GM12878 (cell line): ENCODE measurements around the gene XRCC6. TPM values are rescaled to one million over a fixed set of nuclear protein-coding genes. Genes with fewer than 3 reads are reported as not detected.

Experiments used
- ATAC-seq: fragments of 200-7000 bp; cut with Tn5 transposase; 3 replicates; pipeline ENCODE4 v1.9.1; 2020; ENCODE audit warnings: mild to moderate bottlenecking, moderate library complexity
- BruUV-seq: library from RNA; stranded (reverse); fragments of 400-500 nt; replicated peaks from 2 replicates; lab custom pipeline; 2021; lab: Mats Ljungman, UMichigan
- CTCF ChIA-PET: fragments of 300-600 bp; sonication (Branson Sonifier 250); formaldehyde crosslinking; extraction: SDS; loops from one replicate; lab custom pipeline; 2021; ENCODE audit warnings: inconsistent platforms; lab: Yijun Ruan, JAX
- POLR2A ChIA-PET: fragments of 350-600 bp; formaldehyde crosslinking; extraction: SDS; loops from one replicate; lab custom pipeline; 2021; ENCODE audit warnings: inconsistent platforms; lab: Charles Lee
- RAD21 ChIA-PET: fragments of 300-600 bp; sonication (Branson Sonifier 250); formaldehyde crosslinking; loops from one replicate; lab custom pipeline; 2023; ENCODE audit warnings: antibody characterized with exemption; ENCODE audit not compliant: unreplicated experiment; lab: Charles Lee
- SMC1A ChIA-PET: fragments of 300-600 bp; sonication (Branson Sonifier 250); formaldehyde crosslinking; loops from one replicate; lab custom pipeline; 2023; ENCODE audit not compliant: unreplicated experiment, uncharacterized antibody; lab: Charles Lee
- DNase-seq: peaks from one replicate; pipeline ENCODE4 v3.0.0-alpha.2; 2011; ENCODE audit warnings: low read depth, low spot score
- FAIRE-seq: peaks from 3 replicates; lab custom pipeline; 2011; peaks lifted over from hg19 to GRCh38; lab: Jason Lieb, UNC
- H2AFZ ChIP-seq: 2 replicates; pipeline ENCODE4 v1.6.0; 2011; ENCODE audit warnings: low read depth, low read length, control low read depth; ENCODE audit not compliant: control insufficient read depth
- H3K27ac ChIP-seq: 2 replicates; pipeline ENCODE4 v1.5.1; 2011; ENCODE audit warnings: control low read depth; ENCODE audit not compliant: control insufficient read depth, insufficient read depth
- H3K27me3 ChIP-seq, 2 experiments: replicated peaks in 1 of 2; 2 replicates each; pipeline versions ENCODE4 v1.6.0 to v1.6.1; 2011; ENCODE audit warnings: low read length in 1 of 2; ENCODE audit not compliant: control insufficient read depth in 2 of 2, insufficient read depth in 2 of 2
- H3K36me3 ChIP-seq, 2 experiments: 2 replicates each; pipeline ENCODE4 v1.5.1; 2011; ENCODE audit warnings: low read length in 1 of 2; ENCODE audit not compliant: control insufficient read depth in 2 of 2, insufficient read depth in 2 of 2
- H3K4me1 ChIP-seq: 2 replicates; pipeline ENCODE4 v1.6.1; 2011; ENCODE audit warnings: mild to moderate bottlenecking, low read length, moderate library complexity, mixed read lengths; ENCODE audit not compliant: control insufficient read depth, insufficient read depth
- H3K4me2 ChIP-seq: 2 replicates; pipeline ENCODE4 v1.6.0; 2011; ENCODE audit warnings: control low read depth; ENCODE audit not compliant: control insufficient read depth, insufficient read depth
- H3K4me3 ChIP-seq: fragments of 200-600 bp; sonication (generic); 2 replicates; pipeline ENCODE4 v1.5.1; 2016
- H3K79me2 ChIP-seq: 2 replicates; pipeline ENCODE4 v1.6.0; 2011; ENCODE audit warnings: low read length; ENCODE audit not compliant: control insufficient read depth, insufficient read depth
- H3K9ac ChIP-seq: 2 replicates; pipeline ENCODE4 v1.8.0; 2011; ENCODE audit warnings: low read length, control low read depth, mixed read lengths; ENCODE audit not compliant: control insufficient read depth, insufficient read depth
- H3K9me3 ChIP-seq: replicated peaks from 3 replicates; pipeline ENCODE4 v1.5.1; 2011; ENCODE audit warnings: mild to moderate bottlenecking, low read length; ENCODE audit not compliant: control insufficient read depth, insufficient read depth
- H4K20me1 ChIP-seq: 2 replicates; pipeline ENCODE4 v1.6.0; 2011; ENCODE audit not compliant: control insufficient read depth, insufficient read depth
- CEBPB ChIP-seq, 2 experiments: fragments of 150-350 bp in 1 of 2; IDR thresholded peaks; 2 replicates each; pipeline ENCODE4 v1.6.1; 2012 to 2014; ENCODE audit warnings: low read depth in 2 of 2, low read length in 2 of 2, borderline replicate concordance in 1 of 2, inconsistent platforms in 1 of 2
- EED ChIP-seq: sonication (generic); IDR thresholded peaks from 2 replicates; pipeline ENCODE4 v1.6.1; 2016; ENCODE audit warnings: antibody characterized with exemption, low read depth
- FOXK2 ChIP-seq: fragments of 450-650 bp; IDR thresholded peaks from 2 replicates; pipeline ENCODE4 v1.6.1; 2017; ENCODE audit warnings: mild to moderate bottlenecking, moderate library complexity
- HDGF ChIP-seq: fragments of 450-650 bp; IDR thresholded peaks from 2 replicates; pipeline ENCODE4 v1.6.1; 2016; ENCODE audit warnings: antibody characterized with exemption
- IKZF2 ChIP-seq, 2 experiments: fragments of 450-650 bp; IDR thresholded peaks; 2 replicates each; pipeline ENCODE4 v1.6.1; 2017; ENCODE audit warnings: mild to moderate bottlenecking in 2 of 2, moderate library complexity in 2 of 2
- POLR2A ChIP-seq: IDR thresholded peaks from 2 replicates; pipeline ENCODE4 v1.6.1; 2011; ENCODE audit warnings: low read depth, mild to moderate bottlenecking, low read length
- RCOR1 ChIP-seq: conservative IDR thresholded peaks from 2 replicates; pipeline ENCODE4 v1.6.1; 2012; ENCODE audit warnings: low read depth, low read length, improper control_type of control experiment
- SMAD5 ChIP-seq: IDR thresholded peaks from 2 replicates; pipeline ENCODE4 v1.6.1; 2016; ENCODE audit warnings: antibody characterized with exemption, low read depth
- SREBF1 ChIP-seq: IDR thresholded peaks from 2 replicates; pipeline ENCODE4 v1.6.1; 2012; ENCODE audit warnings: mild to moderate bottlenecking, low read length
- TARDBP ChIP-seq: IDR thresholded peaks from 2 replicates; pipeline ENCODE4 v1.6.1; 2016; ENCODE audit warnings: borderline replicate concordance
- WGBS: methylation state at CpG from one replicate; pipeline ENCODE4 v1.1.6; 2016; ENCODE audit warnings: low lambda C conversion rate; ENCODE audit not compliant: insufficient replicate concordance, insufficient coverage; ENCODE audit errors: missing lambda C conversion rate; 5-methylcytosine and 5-hydroxymethylcytosine counted together
- in situ Hi-C: fragments of 300-500 bp; cut with MboI; formaldehyde crosslinking; loops from 9 replicates; pipeline ENCODE4 v1.14.3; 2018; ENCODE audit warnings: mixed read lengths
- intact Hi-C: fragments of 100-400 bp; cut with micrococcal nuclease; formaldehyde crosslinking; loops from one replicate; pipeline ENCODE4 v1.14.2; 2022; ENCODE audit not compliant: unreplicated experiment
- polyA plus RNA-seq, 11 experiments: library from polyadenylated mRNA; depleted of rRNA in 4 of 11; unstranded in 6 of 11; stranded (reverse) in 5 of 11; fragments of >200 nt; fragmentation: Nextera tagmentation in 4 of 11; fragmentation: Illumina TruSeq in 1 of 11; extraction: Ambion mirVana in 4 of 11; extraction: Trizol in 1 of 11; gene quantifications; 1 replicate in 1 of 11; 2 replicates in 10 of 11; pipeline versions ENCODE4 v1.2.1 to v1.2.3, GENCODE V29; 2011 to 2016; ENCODE audit warnings: inconsistent platforms in 2 of 11, missing spikeins in 2 of 11, low read depth in 1 of 11
- total RNA-seq, 4 experiments: library from RNA; depleted of rRNA in 3 of 4; stranded (reverse); fragments of >200 nt in 3 of 4; fragmentation: Illumina TruSeq in 1 of 4; extraction: Trizol in 1 of 4; gene quantifications; 2 replicates each; pipeline versions ENCODE4 v1.2.1 to v1.2.3, GENCODE V29; 2013 to 2021
- TF ChIP-seq, protein P1 (sequence below): fragments of 450-650 bp; IDR thresholded peaks from 2 replicates; pipeline ENCODE4 v1.6.1; 2016; ENCODE audit warnings: mild to moderate bottlenecking, moderate library complexity, borderline replicate concordance
- TF ChIP-seq, protein P2 (sequence below): fragments of 450-650 bp; IDR thresholded peaks from 2 replicates; pipeline ENCODE4 v1.6.1; 2014; ENCODE audit warnings: mild to moderate bottlenecking
- TF ChIP-seq, protein P3 (sequence below): fragments of 450-650 bp; IDR thresholded peaks from 2 replicates; pipeline ENCODE4 v1.6.1; 2018; ENCODE audit warnings: borderline replicate concordance, mild to moderate bottlenecking; ENCODE audit not compliant: partially characterized antibody

Gene XRCC6
- total and polyA plus RNA-seq, 10 of the 15 experiments (the other 5 are each of a cell fraction or from before 2014, with no cell fraction given) = 186 to 718 (median 348) TPM

DNA sequence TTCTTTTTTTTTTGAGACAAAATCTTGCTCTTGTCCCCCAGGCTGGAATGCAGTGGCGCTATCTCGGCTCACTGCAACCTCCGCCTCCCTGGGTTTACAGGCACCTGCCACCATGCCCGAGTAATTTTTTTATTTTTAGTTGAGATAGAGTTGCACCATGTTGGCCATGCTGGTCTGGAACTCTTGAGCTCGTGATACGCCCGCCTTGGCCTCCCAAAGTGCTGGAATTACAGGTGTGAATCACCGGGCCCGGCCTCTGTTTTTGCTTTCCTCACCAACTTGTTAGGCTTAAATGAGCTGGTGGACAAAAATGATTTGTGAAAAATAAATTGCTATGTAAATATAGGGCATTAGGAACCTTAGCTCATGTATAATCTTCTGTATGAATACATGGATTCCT is 81.7 kb downstream of the XRCC6 start:
- ChIA-PET SMC1A (no interaction called here), CTCF (interaction anchor here (0.6 to 1.6 kb wide), 2 partner anchors 41 to 263 kb away, joined by 4 read pairs; no protein-coding TSS in a partner anchor), RAD21 (interaction anchor here (0.7 kb wide), 1 partner anchor 98 kb away, joined by 3 read pairs; the partner anchor contains the start of gene CCDC134), POLR2A (no interaction called here)
- no peaks in the 10 kb centered on the region for H3K36me3 ChIP-seq
- H4K20me1 ChIP-seq = no peaks in the 10 kb centered on the region
- no peaks in the 10 kb centered on the region for H3K27me3 ChIP-seq
- H3K27ac ChIP-seq = no peak overlapping the region
- no peak overlapping the region for H2AFZ ChIP-seq
- ATAC-seq (no peak), FAIRE-seq (no peak), DNase-seq (no peak)
- peaks cover 5% of the 10 kb centered on the region for H3K4me1 ChIP-seq
- H3K4me3 ChIP-seq = no peak overlapping the region
- in situ Hi-C loops = no loop called here
- no peaks in the 10 kb centered on the region for H3K79me2 ChIP-seq
- intact Hi-C loops = no loop called here
- no peak for TF ChIP-seq RCOR1
- no peak for TF ChIP-seq SMAD5
- TF ChIP-seq CEBPB (IDR thresholded peaks at IDR 0.05; ENCODE audit: borderline replicate concordance in 1 of 2, low read depth in 2 of 2, low read length in 2 of 2) = no peak
- TF ChIP-seq FOXK2 = no peak
- no peak for TF ChIP-seq HDGF
- TF ChIP-seq POLR2A = no peak
- TF ChIP-seq, protein P1, sequence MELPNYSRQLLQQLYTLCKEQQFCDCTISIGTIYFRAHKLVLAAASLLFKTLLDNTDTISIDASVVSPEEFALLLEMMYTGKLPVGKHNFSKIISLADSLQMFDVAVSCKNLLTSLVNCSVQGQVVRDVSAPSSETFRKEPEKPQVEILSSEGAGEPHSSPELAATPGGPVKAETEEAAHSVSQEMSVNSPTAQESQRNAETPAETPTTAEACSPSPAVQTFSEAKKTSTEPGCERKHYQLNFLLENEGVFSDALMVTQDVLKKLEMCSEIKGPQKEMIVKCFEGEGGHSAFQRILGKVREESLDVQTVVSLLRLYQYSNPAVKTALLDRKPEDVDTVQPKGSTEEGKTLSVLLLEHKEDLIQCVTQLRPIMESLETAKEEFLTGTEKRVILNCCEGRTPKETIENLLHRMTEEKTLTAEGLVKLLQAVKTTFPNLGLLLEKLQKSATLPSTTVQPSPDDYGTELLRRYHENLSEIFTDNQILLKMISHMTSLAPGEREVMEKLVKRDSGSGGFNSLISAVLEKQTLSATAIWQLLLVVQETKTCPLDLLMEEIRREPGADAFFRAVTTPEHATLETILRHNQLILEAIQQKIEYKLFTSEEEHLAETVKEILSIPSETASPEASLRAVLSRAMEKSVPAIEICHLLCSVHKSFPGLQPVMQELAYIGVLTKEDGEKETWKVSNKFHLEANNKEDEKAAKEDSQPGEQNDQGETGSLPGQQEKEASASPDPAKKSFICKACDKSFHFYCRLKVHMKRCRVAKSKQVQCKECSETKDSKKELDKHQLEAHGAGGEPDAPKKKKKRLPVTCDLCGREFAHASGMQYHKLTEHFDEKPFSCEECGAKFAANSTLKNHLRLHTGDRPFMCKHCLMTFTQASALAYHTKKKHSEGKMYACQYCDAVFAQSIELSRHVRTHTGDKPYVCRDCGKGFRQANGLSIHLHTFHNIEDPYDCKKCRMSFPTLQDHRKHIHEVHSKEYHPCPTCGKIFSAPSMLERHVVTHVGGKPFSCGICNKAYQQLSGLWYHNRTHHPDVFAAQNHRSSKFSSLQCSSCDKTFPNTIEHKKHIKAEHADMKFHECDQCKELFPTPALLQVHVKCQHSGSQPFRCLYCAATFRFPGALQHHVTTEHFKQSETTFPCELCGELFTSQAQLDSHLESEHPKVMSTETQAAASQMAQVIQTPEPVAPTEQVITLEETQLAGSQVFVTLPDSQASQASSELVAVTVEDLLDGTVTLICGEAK = no peak
- TF ChIP-seq TARDBP = no peak
- no peak for TF ChIP-seq EED
- TF ChIP-seq, protein P2, sequence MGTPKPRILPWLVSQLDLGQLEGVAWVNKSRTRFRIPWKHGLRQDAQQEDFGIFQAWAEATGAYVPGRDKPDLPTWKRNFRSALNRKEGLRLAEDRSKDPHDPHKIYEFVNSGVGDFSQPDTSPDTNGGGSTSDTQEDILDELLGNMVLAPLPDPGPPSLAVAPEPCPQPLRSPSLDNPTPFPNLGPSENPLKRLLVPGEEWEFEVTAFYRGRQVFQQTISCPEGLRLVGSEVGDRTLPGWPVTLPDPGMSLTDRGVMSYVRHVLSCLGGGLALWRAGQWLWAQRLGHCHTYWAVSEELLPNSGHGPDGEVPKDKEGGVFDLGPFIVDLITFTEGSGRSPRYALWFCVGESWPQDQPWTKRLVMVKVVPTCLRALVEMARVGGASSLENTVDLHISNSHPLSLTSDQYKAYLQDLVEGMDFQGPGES = no peak
- TF ChIP-seq, protein P3, sequence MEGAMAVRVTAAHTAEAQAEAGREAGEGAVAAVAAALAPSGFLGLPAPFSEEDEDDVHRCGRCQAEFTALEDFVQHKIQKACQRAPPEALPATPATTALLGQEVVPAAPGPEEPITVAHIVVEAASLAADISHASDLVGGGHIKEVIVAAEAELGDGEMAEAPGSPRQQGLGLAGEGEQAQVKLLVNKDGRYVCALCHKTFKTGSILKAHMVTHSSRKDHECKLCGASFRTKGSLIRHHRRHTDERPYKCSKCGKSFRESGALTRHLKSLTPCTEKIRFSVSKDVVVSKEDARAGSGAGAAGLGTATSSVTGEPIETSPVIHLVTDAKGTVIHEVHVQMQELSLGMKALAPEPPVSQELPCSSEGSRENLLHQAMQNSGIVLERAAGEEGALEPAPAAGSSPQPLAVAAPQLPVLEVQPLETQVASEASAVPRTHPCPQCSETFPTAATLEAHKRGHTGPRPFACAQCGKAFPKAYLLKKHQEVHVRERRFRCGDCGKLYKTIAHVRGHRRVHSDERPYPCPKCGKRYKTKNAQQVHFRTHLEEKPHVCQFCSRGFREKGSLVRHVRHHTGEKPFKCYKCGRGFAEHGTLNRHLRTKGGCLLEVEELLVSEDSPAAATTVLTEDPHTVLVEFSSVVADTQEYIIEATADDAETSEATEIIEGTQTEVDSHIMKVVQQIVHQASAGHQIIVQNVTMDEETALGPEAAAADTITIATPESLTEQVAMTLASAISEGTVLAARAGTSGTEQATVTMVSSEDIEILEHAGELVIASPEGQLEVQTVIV = no peak
- no peak for TF ChIP-seq IKZF2 (IDR thresholded peaks at IDR 0.05)
- TF ChIP-seq SREBF1 = no peak
- no peak overlapping the region for H3K9ac ChIP-seq
- no TSS peak for BruUV-seq
- no peaks in the 10 kb centered on the region; the same call in 2 of the 3 replicates for H3K9me3 ChIP-seq
- 82% methylated on average over 9 of the region's 9 CpGs for WGBS
- H3K4me2 ChIP-seq = no peak overlapping the region
